Kidney epithelial cell (primary cell): Measurements from ENCODE around the gene RPS8. TPM values are rescaled to one million over a fixed set of nuclear protein-coding genes. Genes with fewer than 3 reads are reported as not detected.

Source experiments
- DNase-seq: peaks from one replicate; pipeline ENCODE4 v3.0.0-alpha.2; 2010; ENCODE audit warnings: low read depth
- H3K27me3 ChIP-seq: 2 replicates; pipeline ENCODE4 v1.6.0; 2011; ENCODE audit warnings: low read length; ENCODE audit not compliant: control insufficient read depth, insufficient read depth
- H3K36me3 ChIP-seq: 2 replicates; pipeline ENCODE4 v1.5.1; 2011; ENCODE audit warnings: low read length; ENCODE audit not compliant: control insufficient read depth, insufficient read depth
- H3K4me3 ChIP-seq: 2 replicates; pipeline ENCODE4 v1.5.1; 2011; ENCODE audit warnings: low read depth, mild to moderate bottlenecking, control low read depth, low read length
- CTCF ChIP-seq: IDR thresholded peaks from 2 replicates; pipeline ENCODE4 v1.5.1; 2011; ENCODE audit warnings: mild to moderate bottlenecking, moderate library complexity, low read length, control low read depth, inconsistent platforms; ENCODE audit not compliant: insufficient read depth, poor library complexity, severe bottlenecking
- total RNA-seq: library from RNA; depleted of rRNA; stranded (reverse); fragments of >200 nt; gene quantifications from 2 replicates; pipeline ENCODE4 v1.2.3, GENCODE V29; 2015

Gene RPS8
- total RNA-seq, 1 donor from 2014 or later = 4,100 TPM

DNA sequence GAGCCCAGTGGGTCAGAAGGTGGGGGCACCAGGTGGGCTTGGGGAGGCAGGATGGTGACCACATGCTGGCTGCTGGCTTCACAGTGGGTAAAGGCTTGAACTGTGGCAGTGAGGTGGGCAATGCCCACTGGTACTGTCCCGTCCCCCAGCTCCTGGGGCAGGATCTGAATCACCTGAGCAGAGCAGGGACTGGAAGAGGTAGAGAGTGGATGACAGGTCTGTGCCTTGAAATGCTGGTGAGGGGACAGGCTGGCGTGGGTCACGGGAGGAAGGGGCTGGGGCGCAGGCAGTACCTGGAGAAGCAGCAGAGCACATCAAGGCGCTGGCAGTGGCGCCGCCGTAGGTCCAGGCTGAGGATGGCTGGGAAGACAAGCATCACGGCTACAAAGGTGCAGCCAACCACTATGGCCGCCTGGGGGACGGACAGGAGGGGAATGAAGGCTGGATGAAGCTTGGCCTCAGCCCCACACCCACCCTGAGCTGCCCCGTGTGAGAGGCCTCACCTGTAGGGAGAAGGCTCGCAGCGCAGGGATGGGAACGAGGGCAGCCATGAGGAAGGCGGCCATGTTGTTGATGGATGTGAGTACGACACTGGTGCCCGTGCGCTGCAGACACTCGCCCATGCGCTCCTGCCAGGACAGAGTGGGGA is 52.8 kb downstream of the RPS8 start:
- no peak for DNase-seq
- no peak for TF ChIP-seq CTCF
- H3K27me3 ChIP-seq = no peaks in the 10 kb centered on the region
- no peaks in the 10 kb centered on the region for H3K36me3 ChIP-seq
- H3K4me3 ChIP-seq = no peak overlapping the region

Other genes starting within 250 kb of the RPS8 start
- gene TMEM53, start 101.1 kb upstream of the RPS8 start, total RNA-seq = 11.5 and 12.2 TPM in 2 replicates
- 4.7 TPM in 1 of 2 replicates, not detected in the other for gene ARMH1, start 100.8 kb upstream of the RPS8 start, total RNA-seq
- gene RNU5D-1, start 44.4 kb upstream of the RPS8 start, total RNA-seq = not detected in 2 replicates
- 9.5 and 11.8 TPM in 2 replicates for gene KIF2C, start 35.7 kb upstream of the RPS8 start, total RNA-seq
- gene BEST4, start 12.6 kb downstream of the RPS8 start, total RNA-seq = 0.25 TPM in 1 of 2 replicates, not detected in the other
- 53.7 and 85.0 TPM in 2 replicates for gene PLK3, start 24.8 kb downstream of the RPS8 start, total RNA-seq
- 0.25 and 0.41 TPM in 2 replicates for gene DYNLT4, start 31.8 kb downstream of the RPS8 start, total RNA-seq
- gene BTBD19, start 33.0 kb downstream of the RPS8 start, total RNA-seq = 3.8 and 4.4 TPM in 2 replicates
- under 0.01 and 0.38 TPM in 2 replicates for gene PTCH2, start 67.7 kb downstream of the RPS8 start, total RNA-seq
- 23.2 and 24.3 TPM in 2 replicates for gene EIF2B3, start 211.1 kb downstream of the RPS8 start, total RNA-seq
- gene HECTD3, start 235.8 kb downstream of the RPS8 start, total RNA-seq = 38.3 and 44.3 TPM in 2 replicates
- gene UROD, start 236.7 kb downstream of the RPS8 start, total RNA-seq = 92.8 and 113 TPM in 2 replicates